Astrocyte of the cerebellum (primary cell): ENCODE measurements around the gene TMOD1.

Source experiments
- DNase-seq: peaks from one replicate; pipeline ENCODE4 v3.0.0-alpha.2; 2011; ENCODE audit warnings: low read depth
- H3K4me3 ChIP-seq: 2 replicates; pipeline ENCODE4 v1.5.1; 2011; ENCODE audit warnings: mild to moderate bottlenecking, low read depth, low read length, moderate library complexity
- in situ Hi-C: cut with HindIII; loops from 2 replicates; pipeline ENCODE4 v1.10.0; 2017; ENCODE audit warnings: low sequenced_read_pairs
- TF ChIP-seq, protein P1 (sequence below): IDR thresholded peaks from 2 replicates; pipeline ENCODE4 v1.5.1; 2012; ENCODE audit warnings: low read length, low read depth, moderate library complexity, mild to moderate bottlenecking; ENCODE audit errors: missing control alignments

TMOD1 gene

GRCh38 chr9:97547098-97547829 lies 45.8 kb downstream of the TMOD1 start:
- H3K4me3 ChIP-seq: no peak overlapping the region
- TF ChIP-seq, protein P1, sequence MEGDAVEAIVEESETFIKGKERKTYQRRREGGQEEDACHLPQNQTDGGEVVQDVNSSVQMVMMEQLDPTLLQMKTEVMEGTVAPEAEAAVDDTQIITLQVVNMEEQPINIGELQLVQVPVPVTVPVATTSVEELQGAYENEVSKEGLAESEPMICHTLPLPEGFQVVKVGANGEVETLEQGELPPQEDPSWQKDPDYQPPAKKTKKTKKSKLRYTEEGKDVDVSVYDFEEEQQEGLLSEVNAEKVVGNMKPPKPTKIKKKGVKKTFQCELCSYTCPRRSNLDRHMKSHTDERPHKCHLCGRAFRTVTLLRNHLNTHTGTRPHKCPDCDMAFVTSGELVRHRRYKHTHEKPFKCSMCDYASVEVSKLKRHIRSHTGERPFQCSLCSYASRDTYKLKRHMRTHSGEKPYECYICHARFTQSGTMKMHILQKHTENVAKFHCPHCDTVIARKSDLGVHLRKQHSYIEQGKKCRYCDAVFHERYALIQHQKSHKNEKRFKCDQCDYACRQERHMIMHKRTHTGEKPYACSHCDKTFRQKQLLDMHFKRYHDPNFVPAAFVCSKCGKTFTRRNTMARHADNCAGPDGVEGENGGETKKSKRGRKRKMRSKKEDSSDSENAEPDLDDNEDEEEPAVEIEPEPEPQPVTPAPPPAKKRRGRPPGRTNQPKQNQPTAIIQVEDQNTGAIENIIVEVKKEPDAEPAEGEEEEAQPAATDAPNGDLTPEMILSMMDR: no peak
- no peak for DNase-seq
- in situ Hi-C loops: no loop called here

- H3K4me3 ChIP-seq: no peak overlapping the region
- TF ChIP-seq, protein P1: no peak
- DNase-seq: no peak
- in situ Hi-C loops: no loop called here
Measured at GRCh38 chr9:97548379-97548778, 46.9 kb downstream of the TMOD1 start.

DNA sequence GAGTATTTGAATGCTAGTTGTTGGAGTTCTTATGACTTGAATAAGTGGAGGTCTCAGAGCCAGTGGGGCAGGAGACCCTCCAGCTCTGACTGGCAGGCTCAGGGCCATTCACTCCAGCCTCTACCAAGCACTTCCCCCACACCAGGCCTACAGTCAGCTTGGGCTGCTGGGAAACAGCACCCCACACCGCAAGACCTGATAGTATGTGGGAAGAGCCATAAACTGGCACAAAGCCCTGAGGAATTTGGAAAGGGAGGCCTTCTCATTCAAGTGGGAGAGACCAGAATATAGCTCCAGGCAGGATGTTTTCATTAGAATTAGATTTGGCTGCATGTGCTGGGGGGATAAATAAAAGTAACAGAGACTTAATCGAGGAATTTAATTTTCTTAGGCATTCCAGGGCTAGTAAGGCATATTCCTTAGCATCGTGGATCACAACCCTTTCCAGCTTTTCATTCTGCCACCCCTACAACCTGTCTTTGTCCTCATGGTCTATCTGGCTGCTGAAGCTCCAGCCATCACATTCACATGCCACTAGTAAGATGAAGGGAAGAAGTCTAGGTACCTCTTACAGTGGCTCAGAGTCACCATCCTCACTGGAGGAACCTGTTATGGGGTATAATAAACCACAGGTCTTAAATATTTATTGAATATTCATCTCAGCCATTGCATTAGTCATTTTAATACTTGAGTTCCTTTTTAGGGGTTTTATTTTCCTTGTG lies 47.5 kb downstream of the TMOD1 start:
- in situ Hi-C loops: no loop called here
- TF ChIP-seq, protein P1: no peak
- H3K4me3 ChIP-seq: no peak overlapping the region
- DNase-seq: no peak

DNA sequence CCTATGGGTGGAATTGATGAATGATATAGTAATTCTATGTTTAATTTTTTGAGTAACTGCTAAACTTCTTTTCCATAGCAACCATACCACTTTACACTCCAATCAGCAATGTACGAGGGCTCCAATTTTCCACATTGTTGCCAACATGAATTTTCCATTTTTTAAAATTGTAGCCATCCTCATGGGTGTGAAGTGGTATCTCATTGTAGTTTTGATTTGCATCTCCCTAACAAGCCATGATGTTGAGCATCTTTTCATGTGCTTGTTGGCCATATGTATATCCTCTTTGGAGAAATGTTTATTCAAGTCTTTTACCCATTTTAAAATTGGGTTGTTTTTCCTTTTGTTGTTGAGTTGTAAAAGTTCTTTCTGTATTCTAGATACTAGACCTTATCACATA lies 48.9 kb downstream of the TMOD1 start:
- no peak for DNase-seq
- TF ChIP-seq, protein P1: no peak
- H3K4me3 ChIP-seq: no peak overlapping the region
- in situ Hi-C loops: no loop called here

- in situ Hi-C loops: no loop called here
- DNase-seq: no peak
- TF ChIP-seq, protein P1: no peak
- no peak overlapping the region for H3K4me3 ChIP-seq
Measured at GRCh38 chr9:97551308-97551707, 49.8 kb downstream of the TMOD1 start.

DNA sequence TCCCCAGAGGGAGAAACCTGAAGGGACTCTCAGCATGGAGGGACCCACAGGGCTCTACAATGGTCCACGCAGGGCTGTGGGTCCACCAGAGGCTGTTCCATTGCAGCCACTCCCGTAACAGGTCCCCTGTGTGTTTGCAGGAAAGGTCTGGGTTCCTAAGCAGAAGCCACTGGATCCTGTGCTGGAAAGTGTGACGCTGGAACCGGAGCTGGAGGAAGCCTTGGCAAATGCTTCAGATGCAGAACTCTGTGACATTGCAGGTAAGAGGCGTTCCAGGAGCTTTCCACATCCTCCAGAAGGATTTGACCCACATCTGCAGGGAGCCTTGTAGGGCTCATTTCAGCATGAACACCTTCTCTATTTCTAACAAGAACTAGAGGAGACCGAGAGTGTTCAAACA lies 51.7 kb downstream of the TMOD1 start:
- in situ Hi-C loops: no loop called here
- no peak for DNase-seq
- TF ChIP-seq, protein P1: no peak
- H3K4me3 ChIP-seq: no peak overlapping the region
